Stimulated activated CD8-positive, alpha-beta memory T cell treated with anti-CD3 and anti-CD28 coated beads, Interleukin-15, amount 100 ng/mL, for 1 hour (primary cell): Measurements from ENCODE around the gene FMN1.

ENCODE experiments used
- DNase-seq: peaks from one replicate; pipeline ENCODE4 v3.0.0-alpha.2; 2020; ENCODE audit warnings: low read depth

The FMN1 gene, protein sequence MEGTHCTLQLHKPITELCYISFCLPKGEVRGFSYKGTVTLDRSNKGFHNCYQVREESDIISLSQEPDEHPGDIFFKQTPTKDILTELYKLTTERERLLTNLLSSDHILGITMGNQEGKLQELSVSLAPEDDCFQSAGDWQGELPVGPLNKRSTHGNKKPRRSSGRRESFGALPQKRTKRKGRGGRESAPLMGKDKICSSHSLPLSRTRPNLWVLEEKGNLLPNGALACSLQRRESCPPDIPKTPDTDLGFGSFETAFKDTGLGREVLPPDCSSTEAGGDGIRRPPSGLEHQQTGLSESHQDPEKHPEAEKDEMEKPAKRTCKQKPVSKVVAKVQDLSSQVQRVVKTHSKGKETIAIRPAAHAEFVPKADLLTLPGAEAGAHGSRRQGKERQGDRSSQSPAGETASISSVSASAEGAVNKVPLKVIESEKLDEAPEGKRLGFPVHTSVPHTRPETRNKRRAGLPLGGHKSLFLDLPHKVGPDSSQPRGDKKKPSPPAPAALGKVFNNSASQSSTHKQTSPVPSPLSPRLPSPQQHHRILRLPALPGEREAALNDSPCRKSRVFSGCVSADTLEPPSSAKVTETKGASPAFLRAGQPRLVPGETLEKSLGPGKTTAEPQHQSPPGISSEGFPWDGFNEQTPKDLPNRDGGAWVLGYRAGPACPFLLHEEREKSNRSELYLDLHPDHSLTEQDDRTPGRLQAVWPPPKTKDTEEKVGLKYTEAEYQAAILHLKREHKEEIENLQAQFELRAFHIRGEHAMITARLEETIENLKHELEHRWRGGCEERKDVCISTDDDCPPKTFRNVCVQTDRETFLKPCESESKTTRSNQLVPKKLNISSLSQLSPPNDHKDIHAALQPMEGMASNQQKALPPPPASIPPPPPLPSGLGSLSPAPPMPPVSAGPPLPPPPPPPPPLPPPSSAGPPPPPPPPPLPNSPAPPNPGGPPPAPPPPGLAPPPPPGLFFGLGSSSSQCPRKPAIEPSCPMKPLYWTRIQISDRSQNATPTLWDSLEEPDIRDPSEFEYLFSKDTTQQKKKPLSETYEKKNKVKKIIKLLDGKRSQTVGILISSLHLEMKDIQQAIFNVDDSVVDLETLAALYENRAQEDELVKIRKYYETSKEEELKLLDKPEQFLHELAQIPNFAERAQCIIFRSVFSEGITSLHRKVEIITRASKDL (N-terminal part only)

DNA sequence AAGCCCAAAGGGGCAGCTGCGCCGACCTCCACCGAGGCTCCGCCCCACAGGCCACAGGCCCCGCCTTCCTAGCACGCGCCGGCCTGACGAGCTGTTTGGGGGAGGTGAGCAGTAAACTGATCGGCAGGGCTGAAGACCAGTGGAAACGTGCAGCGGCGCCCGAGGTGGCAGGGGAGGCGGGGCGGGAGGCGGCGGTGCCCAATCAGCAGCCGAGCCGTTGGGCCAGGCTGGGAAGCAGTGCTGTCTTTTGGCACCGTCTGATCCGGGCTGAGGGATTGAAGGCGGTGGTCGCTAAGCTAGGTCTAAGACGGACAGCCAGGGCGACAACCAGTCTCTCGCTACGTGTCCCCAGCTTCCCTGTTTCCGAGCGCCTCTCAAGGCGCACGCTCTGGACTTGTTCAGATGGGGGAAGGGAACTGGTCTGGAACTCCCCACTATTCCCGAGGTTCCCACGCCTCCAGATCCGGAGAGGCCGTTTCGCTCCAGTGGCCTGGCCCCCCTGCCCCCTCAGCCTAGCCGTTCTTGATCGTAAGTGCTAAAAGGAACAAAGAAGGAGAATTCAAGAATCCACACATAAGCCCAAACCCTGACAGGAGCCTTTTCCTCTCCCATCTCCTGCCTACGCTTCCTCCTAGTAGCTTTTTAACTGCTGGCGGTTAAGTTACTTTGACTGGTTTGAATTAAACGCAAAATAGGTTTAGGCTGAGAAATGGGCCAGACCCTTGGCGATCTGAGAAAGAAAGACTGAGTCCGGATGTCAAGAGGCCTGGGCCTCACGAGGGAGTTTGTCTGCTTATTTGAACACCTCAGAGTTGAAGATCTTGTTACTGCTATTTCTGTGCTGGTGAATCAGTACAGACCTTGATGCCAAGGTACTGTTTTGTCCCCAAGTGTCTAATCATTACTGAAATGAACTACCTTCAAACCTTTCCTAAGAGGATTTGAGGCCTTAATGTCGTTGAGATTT lies at the start of gene FMN1:
Gene FMN1, minus strand, starts transcription at position 11 of the 967 bp plus-strand sequence. CDS start 39,800 bp downstream, outside the sequence.
- DNase-seq = peak; percentile 78

DNA sequence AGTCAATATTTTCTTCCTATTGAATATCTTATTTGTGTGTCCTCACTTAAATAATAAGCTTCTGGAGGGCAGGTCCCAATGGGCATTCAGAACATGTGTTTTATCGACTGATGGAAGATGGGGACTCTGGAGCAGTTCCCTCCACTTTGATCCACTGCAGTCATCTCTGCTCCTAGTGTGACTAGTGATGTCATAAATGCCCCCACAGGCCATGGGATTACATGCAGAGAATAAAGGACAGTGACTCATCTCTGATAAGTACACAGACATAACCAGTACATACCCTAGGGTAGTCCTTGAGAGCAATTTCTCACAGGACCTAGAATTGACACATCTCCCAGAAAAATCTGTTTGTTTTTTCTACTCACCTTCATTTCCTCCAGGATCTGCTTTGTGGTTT lies 49.4 kb upstream of the FMN1 start:
- DNase-seq = no peak

DNA sequence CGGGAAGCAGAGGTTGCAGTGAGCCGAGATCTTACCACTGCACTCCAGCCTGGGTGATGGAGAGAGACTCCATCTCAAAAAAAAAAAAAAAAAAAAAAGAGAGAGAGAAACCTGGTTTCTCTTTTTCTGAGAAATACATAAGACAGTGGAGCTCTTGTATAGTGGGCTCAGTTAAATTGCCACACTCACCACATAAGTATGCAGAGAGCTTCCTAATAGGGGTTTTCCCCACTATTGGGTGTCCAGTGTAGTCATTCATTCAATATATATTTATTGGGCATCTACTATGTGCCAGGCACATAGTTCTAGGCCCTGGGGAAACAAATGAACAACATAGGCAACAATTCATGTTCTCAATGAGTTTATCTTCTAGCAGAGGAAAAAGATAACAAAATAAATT lies 48.9 kb upstream of the FMN1 start:
- DNase-seq = no peak

DNA sequence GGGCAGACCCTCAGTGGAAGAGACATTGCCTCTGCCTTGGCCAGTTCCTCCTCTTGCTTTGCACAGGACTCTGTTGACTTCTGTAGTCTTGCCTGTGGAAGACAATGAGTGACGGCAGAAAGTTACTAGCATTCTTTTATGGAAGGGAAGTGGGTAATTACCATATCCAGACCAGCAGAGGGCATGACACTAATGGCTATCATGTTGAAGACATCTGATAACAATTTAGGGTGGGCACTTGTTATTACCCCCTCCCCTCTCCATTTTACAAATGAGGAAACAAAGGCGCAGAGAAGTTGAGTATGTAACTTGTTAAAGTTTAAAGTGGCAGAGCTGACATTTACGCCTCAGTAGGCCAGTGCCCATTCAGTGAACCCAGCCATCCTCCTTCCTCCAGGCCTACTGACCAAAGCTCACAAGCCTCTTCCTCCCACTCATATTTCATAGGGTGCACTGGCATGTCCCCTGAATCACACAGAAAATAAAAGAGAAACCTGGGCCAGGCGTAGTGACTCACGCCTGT lies 48.2 kb upstream of the FMN1 start:
- no peak for DNase-seq

DNA sequence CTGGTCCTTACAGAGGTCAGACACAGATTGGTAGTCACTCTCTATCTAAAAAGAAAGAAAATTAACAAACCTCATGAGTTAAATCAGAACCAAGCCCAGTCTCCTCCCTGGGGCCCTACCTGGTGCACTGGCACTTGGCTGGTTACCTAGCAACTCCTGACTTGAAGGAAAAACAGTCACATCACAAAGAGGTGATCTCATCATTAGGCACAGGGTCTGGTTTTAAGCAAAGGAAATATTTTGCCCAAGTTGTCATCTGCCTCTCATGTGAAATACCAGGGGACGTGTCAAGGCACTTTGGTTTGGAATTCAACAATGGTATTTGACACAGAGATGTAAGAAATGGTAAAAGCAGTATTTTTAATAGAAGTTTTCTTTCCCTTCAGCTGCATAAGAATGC lies 47.7 kb upstream of the FMN1 start:
- no peak for DNase-seq

DNA sequence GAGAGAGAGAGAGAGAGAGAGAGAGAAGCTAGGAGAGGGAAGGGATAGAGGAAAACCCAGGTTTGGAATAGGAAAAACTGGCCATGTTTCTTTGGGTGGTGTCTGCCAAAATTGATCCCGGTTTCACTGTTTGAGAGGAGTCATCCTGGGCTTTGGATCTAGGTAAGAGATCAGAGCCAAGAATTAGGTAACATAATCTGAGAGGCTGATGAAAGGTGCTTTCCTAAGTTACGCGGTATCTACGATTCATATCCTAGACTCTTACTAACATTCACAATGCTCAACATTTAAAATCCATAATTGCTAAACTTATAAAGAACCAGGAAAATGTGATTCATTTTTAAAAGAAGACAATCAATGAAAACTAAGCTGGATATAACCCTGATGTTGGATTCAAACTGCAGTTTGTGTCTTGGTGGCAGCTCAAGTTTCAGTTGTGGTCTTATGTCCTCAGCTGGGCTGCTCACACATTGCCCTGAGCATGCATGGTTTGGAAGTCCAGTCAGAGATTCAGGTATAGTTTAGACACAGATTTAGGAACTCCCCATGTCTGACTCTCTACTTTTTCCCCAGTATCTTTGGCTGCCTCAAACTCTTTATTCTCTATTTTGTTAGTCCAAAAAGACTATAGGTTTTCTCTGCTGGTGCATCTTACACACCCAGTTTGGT lies 42.5 kb upstream of the FMN1 start:
- DNase-seq = no peak

DNA sequence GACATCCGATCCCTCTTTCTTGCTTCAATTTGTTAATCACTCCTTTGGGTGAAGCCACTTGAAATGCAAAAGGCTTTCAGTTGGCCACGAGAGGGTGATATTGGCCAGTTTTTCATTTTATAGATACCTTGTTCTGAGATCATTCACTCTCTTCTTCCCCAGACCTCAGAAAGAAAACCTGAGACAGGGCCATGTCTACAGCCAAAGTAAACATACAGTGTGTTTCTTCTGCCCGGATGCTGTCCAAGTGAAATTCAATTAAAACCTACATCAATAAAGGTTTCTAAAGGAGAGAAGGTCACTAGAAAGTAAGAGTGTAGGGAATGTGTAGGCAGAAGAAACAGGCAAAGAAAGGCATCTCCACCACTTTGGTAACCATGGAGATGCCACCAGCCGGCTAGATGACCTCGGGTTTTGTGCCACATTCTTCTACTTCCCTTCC lies 39.5 kb upstream of the FMN1 start:
- no peak for DNase-seq

DNA sequence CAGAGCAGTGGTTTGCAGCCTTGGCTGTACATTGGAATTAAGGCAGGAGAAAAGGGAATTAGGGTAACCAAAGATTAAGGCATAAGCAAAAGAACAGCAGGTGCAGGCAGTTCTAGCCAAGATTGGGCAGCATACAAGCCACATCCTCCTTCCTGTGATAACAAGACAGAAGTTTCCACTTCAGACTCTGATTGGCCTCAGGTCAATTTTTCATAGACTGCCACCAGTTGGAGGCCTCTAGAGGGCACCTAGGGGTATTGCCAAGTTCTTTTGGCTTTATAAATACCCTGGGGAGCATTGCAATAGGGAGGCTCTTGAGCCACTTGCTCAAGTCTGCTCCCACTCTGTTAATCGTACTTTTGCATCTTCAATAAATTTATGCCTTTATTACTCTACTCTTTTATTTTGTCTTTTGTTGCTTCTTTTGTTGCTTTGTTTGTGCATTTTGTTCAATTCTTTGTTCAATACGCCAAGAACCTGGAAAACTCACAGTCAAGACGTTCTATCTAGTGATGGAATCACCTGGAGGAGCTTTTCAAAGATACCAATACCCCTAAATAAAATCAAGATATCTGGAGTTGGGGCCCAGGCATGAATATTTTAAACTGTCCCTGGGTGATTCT lies 32.2 kb upstream of the FMN1 start:
- peak; percentile 44 for DNase-seq

DNA sequence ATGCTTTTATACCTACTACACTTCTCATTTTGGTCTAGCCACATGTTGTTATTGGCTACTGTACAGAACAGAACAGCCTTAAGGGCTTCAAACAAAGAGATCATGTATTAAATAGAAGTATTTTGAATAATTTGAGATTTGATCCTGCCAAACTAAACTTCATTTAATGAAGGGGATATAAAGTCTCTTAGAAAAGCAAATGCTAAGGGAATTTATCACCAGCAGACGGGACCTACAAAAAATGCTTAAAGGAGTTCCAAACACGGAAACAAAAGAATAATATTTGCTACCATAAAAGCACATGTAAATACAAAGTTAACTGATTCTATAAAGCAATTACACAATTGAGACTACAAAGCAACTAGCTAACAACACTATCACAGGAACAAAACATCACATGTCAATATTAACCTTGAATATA lies 23.6 kb upstream of the FMN1 start:
- DNase-seq = no peak

DNA sequence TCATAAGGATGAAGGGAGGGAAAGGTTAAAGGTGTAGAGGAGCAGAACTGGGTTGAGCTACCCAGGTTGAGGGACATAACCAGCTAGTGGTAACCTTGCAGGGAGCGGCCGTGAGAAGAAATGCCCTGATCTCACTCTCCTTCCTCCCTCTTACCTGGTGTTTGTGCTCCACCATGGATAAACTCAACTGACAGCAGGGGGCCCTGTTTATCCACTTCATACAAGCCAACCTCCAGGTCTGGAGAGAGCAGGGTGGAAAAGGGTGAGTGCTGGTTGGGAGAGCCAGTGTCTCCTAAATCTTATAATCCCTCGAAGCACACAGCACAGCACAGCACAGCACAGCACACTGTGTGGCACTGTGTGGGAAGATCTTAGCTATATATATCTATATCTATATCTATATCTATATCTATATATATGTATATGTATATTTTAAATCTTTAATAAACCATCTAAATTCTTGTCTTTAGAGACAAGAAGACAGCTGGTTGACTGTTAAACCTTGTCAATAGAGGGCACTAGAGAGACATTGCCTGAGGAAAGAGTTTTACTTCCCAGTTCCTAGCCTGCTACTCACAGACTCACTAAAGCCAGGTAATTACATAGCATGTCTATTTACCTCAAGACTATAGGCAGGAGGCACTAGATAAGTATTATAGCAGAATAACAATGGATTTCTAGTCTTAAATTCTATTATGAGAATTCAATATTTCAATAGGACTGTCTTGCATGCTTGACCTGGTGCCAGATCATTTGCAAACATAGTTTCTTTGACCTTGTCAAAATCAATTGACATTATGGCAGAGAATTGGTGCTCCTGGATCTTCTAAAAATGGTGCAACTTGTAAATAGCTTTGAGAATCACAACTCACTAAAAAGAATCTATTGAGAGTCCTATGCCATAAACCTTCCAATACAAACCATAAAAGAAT lies 21.7 kb upstream of the FMN1 start:
- no peak for DNase-seq

DNA sequence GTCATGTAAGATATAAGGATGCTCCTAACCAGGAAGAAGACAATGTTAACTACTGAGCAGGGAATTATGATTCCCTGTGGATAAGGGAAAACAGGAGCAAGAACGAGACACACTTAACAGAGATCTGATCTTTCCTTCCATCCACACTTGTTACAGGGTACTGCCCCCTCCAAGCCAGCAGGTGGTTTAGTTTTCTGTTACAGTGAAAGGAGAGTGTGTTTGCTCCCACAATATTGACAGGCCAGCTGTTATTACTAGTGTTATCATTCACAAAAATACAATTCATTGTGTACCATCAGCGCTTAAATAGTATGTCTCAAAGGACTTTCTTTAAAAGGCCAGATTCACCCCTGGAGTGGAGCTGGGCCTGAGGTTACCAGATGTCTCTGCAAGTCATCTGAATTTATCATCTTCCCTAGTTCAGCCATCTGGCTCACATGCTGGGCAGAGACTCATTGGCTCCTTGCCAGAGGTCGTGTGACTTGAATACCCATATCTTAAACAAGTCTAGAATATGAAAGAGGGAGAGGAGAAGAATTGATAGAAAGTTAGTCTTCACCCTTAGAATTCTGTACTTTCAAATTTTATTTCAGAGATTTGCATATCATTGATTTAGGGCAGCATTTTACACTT lies 16.8 kb upstream of the FMN1 start:
- DNase-seq = no peak

DNA sequence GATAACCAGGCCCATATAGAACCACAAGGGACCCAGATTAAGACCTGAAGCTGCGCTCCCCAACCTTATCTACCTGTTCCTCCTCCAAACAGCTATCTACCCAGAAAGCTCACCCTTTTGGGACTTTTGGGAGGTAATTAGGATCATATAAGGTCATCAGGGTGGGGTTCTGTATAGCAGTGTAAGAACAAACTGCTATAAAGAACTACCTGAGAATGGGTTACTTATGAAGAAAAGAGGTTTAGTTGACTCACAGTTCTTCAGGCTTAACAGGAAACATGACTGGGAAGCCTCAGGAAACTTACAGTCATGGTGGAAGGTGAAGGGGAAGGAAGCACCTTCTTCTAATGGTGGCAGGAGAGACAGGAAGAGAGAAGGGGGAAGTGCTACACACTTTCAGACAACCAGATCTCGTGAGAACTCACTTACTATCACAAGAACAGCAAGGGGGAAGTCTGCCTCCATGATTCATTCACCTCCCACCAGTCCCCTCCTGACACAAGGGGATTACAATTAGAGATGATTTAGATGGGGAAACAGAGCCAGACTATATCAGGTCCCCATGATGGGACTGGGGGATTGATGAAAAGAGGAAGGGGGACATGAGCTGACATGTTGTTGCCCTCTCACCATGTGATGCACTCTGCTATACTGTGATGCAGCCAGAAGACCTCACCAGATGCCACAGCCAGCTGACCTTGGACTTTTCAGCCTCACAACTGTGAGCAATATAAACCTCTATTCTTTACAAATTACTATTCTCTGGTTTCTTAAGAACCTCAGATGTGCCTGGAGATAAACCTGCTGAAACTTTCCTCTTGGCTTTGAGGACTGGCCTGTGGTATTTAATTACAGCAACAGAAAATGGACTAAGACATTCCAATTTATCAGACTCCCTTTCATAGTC lies 15.3 kb upstream of the FMN1 start:
- DNase-seq = no peak

DNA sequence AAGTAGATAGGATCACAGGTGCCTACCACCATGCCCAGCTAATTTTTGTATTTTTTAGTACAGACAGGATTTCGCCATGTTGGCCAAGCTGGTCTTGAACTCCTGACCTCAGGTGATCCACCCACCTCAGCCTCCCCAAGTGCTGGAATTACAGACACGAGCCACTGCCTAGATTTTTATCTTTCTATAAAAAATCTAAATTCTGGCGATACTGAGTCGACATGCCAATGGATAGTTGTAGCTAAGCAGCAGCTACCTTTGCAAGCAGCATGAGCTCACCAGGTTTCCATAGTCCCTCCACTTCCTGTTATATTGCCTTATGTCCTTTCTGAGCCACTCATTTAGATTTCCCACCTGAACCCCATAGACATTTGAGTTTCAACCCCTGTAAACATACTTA lies 13.1 kb upstream of the FMN1 start:
- DNase-seq = no peak

DNA sequence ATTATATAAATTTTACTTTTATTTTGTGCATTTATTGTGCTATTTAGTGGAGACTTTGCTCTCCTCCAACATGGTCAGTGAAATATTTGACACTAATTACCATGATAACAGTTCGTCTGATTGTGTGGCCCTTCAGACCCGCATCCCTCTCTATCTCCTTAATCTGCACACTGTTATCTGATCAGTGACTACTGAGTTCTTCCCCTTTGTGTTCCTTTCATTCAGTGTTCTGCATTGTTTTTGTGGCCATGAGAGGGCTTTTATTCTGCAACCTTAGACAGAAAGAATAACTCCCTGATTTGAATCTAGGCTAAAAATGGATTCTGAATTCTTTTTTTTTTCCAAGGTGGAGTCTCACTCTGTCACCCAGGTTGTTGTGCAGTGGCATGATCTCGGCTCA lies 11.9 kb upstream of the FMN1 start:
- no peak for DNase-seq

DNA sequence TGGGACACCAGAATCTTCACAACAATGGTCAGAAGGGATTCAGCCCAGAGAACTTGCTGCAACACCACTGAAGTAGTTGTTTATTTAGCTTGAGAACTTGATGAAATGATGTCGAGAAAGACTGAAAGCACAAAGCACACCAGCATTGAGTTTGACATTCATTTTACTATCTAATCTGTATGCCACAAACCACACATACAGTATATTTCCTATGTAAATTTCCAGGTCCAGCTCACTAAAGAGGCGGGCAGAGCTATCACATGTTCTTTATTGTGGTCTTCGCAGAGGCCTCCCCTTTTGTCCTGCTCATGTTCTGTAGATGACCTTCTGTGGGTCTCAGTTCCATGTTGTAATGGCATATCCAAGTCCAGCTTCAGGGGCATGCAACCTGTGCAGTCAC lies 10.4 kb upstream of the FMN1 start:
- DNase-seq = no peak

DNA sequence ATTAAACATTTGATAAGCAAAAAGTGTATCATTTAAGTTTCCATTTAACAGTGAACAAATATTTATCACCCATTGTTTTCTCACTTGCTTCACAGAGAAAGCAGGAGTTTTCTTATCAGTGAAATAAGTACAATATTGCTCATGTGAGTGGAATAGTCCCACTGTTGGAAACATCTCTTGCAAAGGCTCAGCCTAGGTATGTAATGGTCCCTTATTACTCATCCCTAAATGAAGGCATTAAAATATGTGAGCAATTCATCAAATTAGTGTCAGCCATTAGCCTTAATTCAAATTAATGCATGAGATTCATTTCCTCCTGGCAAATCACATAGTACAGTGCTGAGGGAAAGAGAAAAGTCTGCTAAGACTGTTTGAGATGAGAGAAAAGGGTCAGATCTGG lies 9.6 kb upstream of the FMN1 start:
- DNase-seq = no peak

DNA sequence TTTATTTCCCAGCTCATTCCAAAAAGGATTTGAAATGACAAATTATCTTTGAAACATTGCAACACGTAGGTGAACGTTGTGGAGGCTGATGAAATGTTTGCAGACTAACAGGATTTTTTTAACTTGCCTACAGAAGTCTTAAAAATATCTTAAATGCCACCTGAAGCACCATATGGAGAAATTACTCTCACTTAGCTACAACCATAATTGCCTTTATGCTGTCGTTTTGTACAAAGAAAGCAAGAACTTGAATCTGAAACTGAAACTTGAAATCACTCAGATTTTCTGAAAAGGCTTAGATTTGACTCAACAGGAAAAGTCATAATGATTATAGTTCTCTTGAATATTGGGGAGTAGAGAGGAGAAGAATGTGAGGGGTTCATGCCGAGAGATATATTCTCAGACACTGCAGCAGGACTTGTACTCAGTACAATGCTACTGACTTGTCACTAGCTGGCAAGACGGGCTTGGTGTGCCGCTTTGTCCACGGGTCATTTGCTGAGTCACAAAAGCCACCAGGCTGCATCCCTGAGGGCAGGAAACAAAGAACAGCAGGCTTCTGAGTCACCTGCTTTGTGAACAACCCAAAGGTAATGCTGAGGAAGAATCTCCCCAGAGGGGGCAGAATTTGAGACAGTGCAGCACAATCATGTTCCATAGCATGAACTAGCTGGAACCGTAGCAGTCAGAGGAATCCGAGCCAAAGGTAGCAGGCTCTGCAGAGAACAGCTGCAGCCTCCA lies 7.1 kb upstream of the FMN1 start:
- peak; percentile 18 for DNase-seq
